ENCODE measurements around the gene BCAN.
"Not testable (repeated sequence)": the region's sequence is repeated elsewhere in the genome, so short reads cannot be mapped to it uniquely, and the experiment has no call there.

Gene BCAN

GRCh38 chr1:156616463-156616862 lies 25.5 kb upstream of the BCAN start:
- DNase-seq, result no peak

- DNase-seq, result peak; percentile 23
Observed at GRCh38 chr1:156618853-156619581, 22.9 kb upstream of the BCAN start, which contains the start of gene HAPLN2. TSS of gene HAPLN2 (plus strand) at chr1:156619415. CDS start at chr1:156623491, 4,076 bp downstream.

- DNase-seq, result no peak
Observed at GRCh38 chr1:156619582-156619955, 22.3 kb upstream of the BCAN start.

DNA sequence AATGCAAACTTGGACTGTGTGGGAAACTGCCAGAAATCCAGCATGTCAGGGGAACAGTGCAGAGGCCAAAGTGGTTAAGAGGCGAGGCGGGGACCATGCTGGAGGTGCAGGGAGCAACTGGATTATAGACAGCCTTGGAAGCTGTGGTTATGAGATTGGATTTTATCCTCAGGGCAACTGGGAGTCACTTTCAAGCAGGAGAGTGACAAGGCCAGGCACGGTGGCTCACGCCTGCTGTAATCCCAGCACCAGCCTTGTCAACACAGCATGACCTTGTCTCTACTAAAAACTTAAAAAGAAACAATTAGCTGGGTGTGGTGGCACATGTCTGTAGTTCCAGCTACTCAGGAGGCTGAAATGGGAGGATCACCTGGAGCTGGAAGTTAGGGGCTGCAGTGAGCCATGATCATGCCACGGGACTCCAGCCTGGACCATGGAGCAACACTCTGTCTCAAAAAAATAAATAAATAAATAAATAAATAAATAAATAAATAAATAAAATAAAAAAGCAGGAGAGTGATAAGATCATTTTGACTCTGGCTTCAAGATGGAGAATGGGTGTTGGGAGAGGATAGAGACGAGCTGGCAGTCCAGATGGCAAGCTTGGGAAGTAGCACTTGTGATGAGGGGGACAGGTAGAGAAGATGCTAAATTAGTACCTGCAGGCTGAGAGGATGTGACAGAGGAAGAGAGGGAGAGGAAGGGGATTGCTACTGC lies 19.2 kb upstream of the BCAN start:
- DNase-seq, result no peak

DNA sequence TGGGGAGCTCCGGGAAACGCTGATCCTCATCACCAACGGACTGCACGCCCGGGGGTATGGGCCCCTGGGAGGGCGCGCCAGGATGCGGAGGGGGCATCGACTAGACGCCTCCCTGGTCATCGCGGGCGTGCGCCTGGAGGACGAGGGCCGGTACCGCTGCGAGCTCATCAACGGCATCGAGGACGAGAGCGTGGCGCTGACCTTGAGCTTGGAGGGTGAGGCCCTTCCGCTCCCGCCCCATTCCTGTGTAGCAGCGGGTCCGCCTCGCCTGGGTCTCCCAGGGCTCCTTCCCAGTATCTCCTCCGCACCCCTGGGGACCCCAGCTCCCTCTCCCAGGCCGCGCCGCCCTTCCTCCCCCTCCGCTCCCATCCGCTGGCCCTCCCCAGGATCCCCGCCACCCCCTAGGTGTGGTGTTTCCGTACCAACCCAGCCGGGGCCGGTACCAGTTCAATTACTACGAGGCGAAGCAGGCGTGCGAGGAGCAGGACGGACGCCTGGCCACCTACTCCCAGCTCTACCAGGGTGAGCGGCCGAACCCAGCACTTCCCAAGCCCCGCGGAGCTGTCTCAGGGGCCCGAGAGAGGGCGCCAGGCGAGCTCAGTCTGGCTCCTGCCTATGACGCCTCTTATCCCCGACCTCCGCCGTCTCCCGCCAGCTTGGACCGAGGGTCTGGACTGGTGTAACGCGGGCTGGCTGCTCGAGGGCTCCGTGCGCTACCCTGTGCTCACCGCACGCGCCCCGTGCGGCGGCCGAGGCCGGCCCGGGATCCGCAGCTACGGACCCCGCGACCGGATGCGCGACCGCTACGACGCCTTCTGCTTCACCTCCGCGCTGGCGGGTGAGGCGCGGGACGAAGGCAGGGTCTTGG lies 17.7 kb upstream of the BCAN start:
- DNase-seq, result peak; percentile 46

GRCh38 chr1:156624814-156625435 lies 17.0 kb upstream of the BCAN start:
- no peak for DNase-seq

DNA sequence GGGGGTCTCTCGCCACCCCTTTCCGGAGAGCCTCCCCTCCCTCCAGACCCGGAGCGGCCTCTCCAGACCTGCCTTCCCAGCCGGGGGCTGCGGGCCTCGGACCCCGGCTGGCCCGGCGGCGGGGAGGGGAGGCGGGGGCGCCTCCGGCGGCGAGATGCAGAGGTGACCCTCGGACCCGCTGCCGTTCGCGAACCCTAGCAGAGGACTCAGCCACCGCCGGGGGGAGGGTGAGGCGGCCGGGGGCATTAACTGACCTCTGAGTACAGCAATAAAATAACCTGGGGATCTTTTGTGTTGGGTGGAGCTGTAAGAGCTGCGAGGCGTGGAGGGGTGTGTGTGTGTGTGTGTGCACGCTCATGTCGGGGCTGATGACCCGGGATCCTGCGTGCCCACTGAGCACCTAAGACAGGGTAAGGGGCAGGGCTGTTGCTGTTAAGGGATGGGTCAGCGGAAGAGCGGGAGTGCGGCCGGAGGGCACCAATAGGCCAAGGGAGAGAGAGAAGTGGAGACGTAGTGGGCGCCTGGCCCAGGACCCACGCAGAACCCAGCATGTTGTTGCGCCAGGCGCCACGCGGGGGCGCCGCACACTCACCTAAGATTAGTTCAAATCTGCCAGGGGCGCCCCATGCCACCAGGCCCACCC lies 16.4 kb upstream of the BCAN start:
- peak; percentile 70 for DNase-seq

- DNase-seq, result no peak
Observed at GRCh38 chr1:156626079-156626438, 15.9 kb upstream of the BCAN start.

DNA sequence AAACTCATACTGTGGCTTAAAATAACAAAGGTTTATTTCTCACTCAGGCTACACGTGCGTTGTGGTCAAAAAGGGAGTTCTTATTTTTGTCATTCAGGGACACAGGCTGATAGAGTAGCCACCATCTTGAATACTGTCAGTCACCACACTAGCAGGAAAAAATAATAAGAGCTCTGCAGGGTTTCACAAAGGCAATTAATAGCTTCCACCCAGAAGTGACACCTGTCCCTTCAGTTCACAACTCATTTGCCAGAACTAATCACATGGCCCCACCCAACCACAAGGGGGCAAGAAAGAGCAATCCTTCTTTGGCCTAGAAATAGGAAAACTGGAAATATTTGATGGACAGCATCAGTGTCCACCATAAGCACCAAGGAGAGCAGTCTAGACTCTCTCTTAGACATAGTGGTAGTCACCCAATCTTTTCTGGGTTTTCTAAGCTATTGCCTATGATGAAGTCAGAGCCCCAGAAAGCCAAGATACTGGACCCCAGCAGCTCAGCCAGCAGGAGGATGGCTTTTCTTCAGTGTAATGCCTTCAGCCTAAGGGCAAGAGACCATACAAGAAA lies 14.5 kb upstream of the BCAN start:
- peak; percentile 42 for DNase-seq

- no peak for DNase-seq
Observed at GRCh38 chr1:156629823-156630449, 12.0 kb upstream of the BCAN start.

DNA sequence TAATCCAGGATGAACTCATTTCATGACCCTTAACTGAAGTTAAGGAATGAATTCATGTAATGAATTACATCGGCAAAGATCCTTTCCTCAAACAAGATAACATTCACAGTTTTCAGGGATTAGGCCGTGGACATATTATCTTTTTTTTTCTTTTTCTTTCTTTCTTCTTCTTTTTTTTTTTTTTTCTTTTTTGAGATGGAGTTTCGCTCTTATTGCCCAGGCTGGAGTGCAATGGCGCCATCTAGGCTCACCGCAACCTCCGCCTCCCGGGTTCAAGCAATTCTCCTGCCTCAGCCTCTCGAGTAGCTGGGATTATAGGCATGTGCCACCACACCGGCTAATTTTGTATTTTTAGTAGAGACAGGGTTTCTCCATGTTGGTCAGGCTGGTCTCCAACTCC lies 10.8 kb upstream of the BCAN start:
- not testable (repeated sequence) for DNase-seq

GRCh38 chr1:156632355-156632754 lies 9.6 kb upstream of the BCAN start:
- no peak for DNase-seq

GRCh38 chr1:156638189-156638985 lies 3.5 kb upstream of the BCAN start:
- no peak for DNase-seq

GRCh38 chr1:156639601-156640101 lies 2.3 kb upstream of the BCAN start:
- no peak for DNase-seq

- DNase-seq, result no peak
Observed at GRCh38 chr1:156640842-156641706, 843 bp upstream of the BCAN start.

GRCh38 chr1:156642265-156643048 lies 540 bp downstream of the BCAN start:
- no peak for DNase-seq

- no peak for DNase-seq
Observed at GRCh38 chr1:156643049-156643777, 1.3 kb downstream of the BCAN start.

- DNase-seq, result peak; percentile 14
Observed at GRCh38 chr1:156643778-156644092, 1.8 kb downstream of the BCAN start.

Data from activated naive CD4-positive, alpha-beta T cell treated with Interleukin-2 at 50 U/mL for 16 hours (primary cell).